GM19099 (cell line): ENCODE data around the gene TPK1.

Experiments used
- POLR2A ChIP-seq: IDR thresholded peaks from 3 replicates; pipeline ENCODE4 v1.6.1; 2011; ENCODE audit warnings: low read depth; ENCODE audit not compliant: insufficient read length; ENCODE audit errors: extremely low read depth

The TPK1 gene

GRCh38 chr7:144568233-144568632 lies 267.6 kb downstream of the TPK1 start:
- TF ChIP-seq POLR2A = no peak

DNA sequence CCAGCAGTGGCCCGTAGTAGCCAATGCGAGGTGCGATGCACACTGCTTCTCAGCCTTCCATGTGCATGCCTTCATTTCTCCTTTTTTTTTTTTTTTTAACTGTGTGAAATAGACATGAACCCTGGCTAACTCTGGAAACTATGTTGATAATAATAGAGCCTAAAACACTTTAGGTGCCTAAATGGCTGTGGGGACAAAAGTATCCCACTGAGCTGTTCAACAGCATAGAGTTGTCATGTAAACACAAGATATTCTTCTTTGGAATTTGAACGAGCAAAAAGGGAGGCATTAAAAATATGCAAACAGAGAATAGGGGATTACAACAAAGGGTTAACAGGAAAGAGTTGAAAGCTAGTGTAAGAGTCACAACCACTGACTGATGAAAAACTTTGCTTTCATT lies 270.3 kb downstream of the TPK1 start:
- no peak for TF ChIP-seq POLR2A

GRCh38 chr7:144549861-144550260 lies 286.0 kb downstream of the TPK1 start:
- no peak for TF ChIP-seq POLR2A

DNA sequence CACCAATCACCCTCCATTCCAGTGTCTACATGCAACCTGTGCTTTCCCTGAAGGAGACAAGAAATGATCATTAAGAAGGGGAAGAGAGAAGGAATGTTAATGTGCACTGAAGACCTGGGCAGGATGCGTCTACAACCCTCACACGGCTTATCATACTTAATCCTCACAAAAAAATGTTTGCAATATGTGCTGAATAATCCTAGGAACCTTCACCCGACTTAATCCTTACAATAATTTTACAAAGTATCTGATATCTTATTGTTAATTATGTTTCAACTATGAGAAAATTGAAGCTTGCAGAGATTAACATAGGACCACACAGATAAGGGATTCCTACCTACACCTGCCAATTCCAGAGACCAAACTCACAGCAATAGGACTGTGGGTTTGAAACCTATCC lies 287.3 kb downstream of the TPK1 start:
- no peak for TF ChIP-seq POLR2A

DNA sequence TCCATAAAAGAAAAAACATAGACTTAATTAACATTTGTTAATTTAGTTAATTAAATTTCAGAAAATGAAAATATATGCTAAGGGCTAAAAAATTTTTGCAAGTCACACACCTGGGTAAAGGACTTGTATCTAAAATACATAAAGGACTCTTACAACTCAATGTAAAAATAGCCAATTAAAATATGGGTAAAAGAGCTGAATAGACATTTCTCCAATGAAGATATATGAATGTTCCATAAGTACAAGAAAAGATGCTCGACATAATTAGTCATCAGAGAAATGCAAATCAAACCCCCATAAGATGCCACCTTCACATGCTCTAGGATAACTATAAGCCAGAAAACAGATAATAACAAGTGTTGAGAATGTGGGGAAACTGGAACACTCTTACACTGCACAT lies 288.0 kb downstream of the TPK1 start:
- no peak for TF ChIP-seq POLR2A

GRCh38 chr7:144546782-144547181 lies 289.1 kb downstream of the TPK1 start:
- TF ChIP-seq POLR2A = no peak

DNA sequence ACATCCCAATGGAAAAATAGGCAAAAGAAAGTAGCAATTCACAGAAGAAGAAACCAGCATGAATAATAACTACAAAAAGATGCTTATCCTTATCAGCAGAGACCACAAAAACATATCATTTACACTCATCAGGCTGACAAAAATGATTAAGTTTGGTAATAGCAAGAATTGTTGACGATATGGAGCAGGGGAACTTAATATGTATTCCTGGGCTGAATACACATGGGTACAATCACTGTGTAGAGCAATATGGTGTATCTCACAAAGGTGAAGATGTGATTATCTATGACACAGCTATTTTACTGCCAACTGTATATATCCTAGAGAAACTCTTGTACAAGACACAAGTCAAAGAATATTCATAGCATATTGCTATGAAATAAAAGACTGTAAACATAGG lies 290.5 kb downstream of the TPK1 start:
- no peak for TF ChIP-seq POLR2A

- TF ChIP-seq POLR2A = no peak
Observed at GRCh38 chr7:144534655-144535395, 301.0 kb downstream of the TPK1 start.

- no peak for TF ChIP-seq POLR2A
Observed at GRCh38 chr7:144534196-144534595, 301.7 kb downstream of the TPK1 start.

DNA sequence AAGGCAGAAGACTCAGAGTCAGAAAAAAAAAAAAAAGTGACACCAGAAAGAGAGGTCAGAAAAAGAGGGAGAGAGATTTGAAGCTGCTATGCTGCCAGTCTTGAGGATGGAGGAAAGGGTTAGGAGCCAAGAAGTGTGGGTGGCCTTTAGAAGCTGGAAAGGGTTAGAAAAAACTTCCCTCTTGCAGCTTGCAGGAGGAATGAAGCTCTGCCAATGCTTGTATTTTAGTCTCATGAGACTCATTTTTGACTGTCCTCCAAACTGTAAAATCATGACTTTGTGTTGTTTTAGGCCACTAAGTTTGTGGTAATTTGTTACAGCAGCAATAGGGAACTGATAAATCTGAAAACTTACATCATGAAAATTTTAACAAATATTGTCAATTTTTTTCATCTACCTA lies 304.7 kb downstream of the TPK1 start:
- no peak for TF ChIP-seq POLR2A

DNA sequence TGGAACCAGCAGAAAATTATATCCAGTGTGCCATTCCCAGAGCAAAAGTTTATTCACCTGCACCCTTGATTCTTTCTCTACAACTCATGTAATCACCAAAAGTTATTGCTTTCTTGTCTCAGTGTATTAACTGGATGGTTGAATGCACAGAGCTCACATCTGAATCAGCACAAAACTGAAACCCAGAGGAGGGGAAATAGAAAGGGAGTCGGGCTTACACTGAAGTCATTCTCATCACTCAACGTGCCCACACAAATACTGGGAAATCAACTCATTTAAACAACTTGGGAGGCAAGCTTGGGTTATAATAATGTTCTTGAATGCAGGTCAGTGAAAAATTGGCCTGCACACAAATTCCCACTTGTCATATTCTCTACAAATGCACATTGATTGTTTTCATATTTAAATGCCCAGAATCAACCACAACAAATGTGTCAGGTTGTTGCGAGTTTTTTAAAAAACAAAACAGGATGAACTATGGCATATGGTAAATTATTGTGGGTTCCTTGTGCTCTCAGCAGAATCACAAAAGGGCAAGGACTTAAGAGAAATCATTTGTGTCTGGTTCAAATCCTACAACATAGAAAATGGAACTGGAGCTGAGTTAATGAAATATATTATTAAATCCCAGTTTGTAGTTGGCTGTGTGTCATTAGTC lies 306.5 kb downstream of the TPK1 start:
- no peak for TF ChIP-seq POLR2A

- no peak for TF ChIP-seq POLR2A
Observed at GRCh38 chr7:144528536-144529045, 307.3 kb downstream of the TPK1 start.

DNA sequence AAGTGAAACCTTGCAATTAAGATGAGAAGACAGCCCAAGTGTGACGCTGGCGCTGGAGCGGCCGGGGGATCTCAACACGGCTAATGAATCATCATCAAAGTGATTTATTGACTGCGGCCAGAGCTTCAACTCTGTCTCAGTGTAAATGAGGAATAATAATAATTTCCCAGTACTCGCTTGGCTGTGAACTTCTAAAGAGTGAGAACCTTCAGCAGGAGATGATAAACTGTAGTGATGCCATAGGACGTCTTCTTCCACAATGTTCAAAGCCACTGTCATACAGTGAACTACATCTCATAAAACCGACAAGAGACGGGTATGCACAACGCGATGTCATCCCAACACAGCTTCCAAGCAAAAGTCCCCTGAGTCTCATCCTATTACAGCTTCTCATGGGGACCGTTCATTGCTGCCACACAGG lies 308.8 kb downstream of the TPK1 start:
- TF ChIP-seq POLR2A = no peak

DNA sequence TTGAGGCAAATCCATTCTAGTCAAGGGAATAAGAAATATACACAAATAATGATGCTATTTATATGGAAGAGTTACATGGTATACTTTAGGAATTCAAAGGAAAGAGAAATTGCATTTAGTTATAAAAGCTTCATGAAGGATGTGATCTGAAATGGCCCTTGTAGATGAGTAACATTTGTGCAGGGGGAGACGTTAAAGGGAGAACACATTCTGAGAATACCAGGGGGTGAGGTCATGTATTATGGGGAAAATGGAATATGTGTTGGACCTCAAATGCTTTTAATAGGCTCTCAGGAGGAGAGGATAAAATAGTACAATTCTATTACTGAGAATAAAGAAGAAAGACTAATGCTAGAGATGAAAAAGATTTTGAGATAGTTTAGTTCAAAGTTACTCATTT lies 309.9 kb downstream of the TPK1 start:
- TF ChIP-seq POLR2A = no peak

- no peak for TF ChIP-seq POLR2A
Observed at GRCh38 chr7:144524271-144524670, 311.6 kb downstream of the TPK1 start.

GRCh38 chr7:144523621-144524020 lies 312.2 kb downstream of the TPK1 start:
- no peak for TF ChIP-seq POLR2A
